Measurements from ENCODE around the gene PAPSS2. TPM values are rescaled to one million over a fixed set of nuclear protein-coding genes. Genes with fewer than 3 reads are reported as not detected.

Gene PAPSS2
- total and polyA plus RNA-seq, 11 donors = 1.9 to 32.6 (median 5.8) TPM

DNA sequence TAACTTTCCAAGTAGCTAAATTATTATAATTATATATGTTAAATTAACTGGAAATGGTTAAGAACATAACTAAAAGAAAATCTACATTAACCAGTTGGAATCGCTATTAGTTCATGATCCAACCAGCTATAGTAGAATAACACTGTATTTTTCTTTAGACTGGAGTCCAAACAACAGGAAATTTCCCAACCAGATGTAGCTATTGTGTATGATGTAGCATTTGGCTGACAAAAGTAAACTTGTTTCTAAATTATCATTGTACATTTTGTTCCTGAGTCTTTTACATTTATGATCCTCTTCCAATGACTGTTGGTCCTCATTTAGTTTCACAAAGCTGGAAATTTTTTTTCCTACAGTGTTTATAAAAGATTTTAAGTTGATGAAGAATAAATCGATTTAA lies 62.1 kb downstream of the PAPSS2 start:
- intact Hi-C loops (cut with DNase I) = no loop called here
- Histone ChIP-seq H3K27ac (peak overlapping the region in 9 of 12 donors; percentile 6 to 53 (median 36)), H3K9me3 (no peaks in the 10 kb centered on the region), H3K27me3 (no peaks in the 10 kb centered on the region), H3K4me3 (no peak overlapping the region), H3K36me3 (peaks cover 0 to 4% (median 0%) of the 10 kb centered on the region in 9 donors), H3K4me1 (peaks cover 0 to 6% (median under 1%) of the 10 kb centered on the region in 12 donors)
- DNase-seq (no peak), ATAC-seq (peak in 1 of 4 donors; percentile 39)
- TF ChIP-seq, protein P1, sequence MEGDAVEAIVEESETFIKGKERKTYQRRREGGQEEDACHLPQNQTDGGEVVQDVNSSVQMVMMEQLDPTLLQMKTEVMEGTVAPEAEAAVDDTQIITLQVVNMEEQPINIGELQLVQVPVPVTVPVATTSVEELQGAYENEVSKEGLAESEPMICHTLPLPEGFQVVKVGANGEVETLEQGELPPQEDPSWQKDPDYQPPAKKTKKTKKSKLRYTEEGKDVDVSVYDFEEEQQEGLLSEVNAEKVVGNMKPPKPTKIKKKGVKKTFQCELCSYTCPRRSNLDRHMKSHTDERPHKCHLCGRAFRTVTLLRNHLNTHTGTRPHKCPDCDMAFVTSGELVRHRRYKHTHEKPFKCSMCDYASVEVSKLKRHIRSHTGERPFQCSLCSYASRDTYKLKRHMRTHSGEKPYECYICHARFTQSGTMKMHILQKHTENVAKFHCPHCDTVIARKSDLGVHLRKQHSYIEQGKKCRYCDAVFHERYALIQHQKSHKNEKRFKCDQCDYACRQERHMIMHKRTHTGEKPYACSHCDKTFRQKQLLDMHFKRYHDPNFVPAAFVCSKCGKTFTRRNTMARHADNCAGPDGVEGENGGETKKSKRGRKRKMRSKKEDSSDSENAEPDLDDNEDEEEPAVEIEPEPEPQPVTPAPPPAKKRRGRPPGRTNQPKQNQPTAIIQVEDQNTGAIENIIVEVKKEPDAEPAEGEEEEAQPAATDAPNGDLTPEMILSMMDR (IDR thresholded peaks at IDR 0.05) = no peak
- no peak for TF ChIP-seq POLR2A (IDR thresholded peaks at IDR 0.05)
- WGBS, 4 donors = 68 to 86% (median 70%) methylated on average over 2 of the region's 2 CpGs

DNA sequence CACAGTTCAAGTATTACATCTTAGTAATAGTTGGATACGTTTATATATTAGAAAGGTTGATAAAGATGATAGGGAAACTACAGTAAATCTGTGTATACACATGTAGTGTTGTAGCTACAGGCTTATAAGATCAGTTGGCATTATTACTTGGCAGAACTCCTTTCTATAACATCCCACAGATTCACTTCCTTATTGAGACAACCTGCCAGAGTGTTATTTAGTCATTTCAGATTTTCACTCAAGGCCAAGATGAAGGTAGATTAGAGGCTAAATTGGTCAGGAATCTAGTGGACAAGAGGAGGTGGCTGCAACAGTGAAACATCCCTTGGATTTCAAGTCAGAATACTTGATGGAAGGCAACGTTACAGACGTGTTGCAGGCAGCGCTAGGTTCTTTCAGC lies 63.0 kb downstream of the PAPSS2 start:
- ATAC-seq = no peak
- H3K9me3 ChIP-seq = no peaks in the 10 kb centered on the region
- H3K36me3 ChIP-seq = peaks cover 0 to 7% (median 0%) of the 10 kb centered on the region in 9 donors
- TF ChIP-seq POLR2A (IDR thresholded peaks at IDR 0.05) = no peak
- TF ChIP-seq, protein P1 (IDR thresholded peaks at IDR 0.05) = no peak
- no peak overlapping the region for H3K4me3 ChIP-seq
- 64 to 87% (median 71%) methylated on average over 4 of the region's 4 CpGs for WGBS, 4 donors
- DNase-seq = no peak
- peak overlapping the region in 5 of 12 donors; percentile 0 to 53 (median 41) for H3K27ac ChIP-seq
- H3K27me3 ChIP-seq = no peaks in the 10 kb centered on the region
- intact Hi-C loops (cut with DNase I) = no loop called here
- H3K4me1 ChIP-seq = peaks cover 0 to 6% (median 0%) of the 10 kb centered on the region in 12 donors

DNA sequence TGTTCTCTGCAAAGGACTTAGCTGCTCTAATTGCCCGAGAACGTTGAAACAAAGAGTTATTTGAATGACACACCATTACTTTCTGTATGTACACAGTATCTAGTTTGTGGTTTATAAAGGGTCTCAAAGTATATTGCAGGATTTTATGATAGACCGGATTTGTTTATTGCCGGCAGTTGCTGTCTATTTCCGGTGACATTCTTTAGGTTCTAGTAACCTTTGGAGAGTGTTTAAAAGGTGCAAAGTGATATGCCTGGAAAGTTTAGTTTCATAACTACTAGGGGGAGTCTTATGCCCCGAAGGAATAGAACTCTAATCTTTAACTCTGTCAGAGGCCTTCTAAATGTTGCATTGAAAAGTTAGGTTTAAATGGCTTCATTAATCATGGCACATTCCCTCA lies 63.8 kb downstream of the PAPSS2 start:
- Histone ChIP-seq H3K4me1 (peaks cover 0 to 6% (median 0%) of the 10 kb centered on the region in 12 donors), H3K9me3 (no peaks in the 10 kb centered on the region), H3K27me3 (no peaks in the 10 kb centered on the region), H3K36me3 (peaks cover 0 to 9% (median 0%) of the 10 kb centered on the region in 9 donors), H3K4me3 (no peak overlapping the region), H3K27ac (no peak overlapping the region)
- 60 to 78% (median 76%) methylated on average over 6 of the region's 6 CpGs for WGBS, 4 donors
- ATAC-seq = no peak
- TF ChIP-seq, protein P1 (IDR thresholded peaks at IDR 0.05) = no peak
- TF ChIP-seq POLR2A (IDR thresholded peaks at IDR 0.05) = no peak
- intact Hi-C loops (cut with DNase I) = no loop called here
- no peak for DNase-seq

DNA sequence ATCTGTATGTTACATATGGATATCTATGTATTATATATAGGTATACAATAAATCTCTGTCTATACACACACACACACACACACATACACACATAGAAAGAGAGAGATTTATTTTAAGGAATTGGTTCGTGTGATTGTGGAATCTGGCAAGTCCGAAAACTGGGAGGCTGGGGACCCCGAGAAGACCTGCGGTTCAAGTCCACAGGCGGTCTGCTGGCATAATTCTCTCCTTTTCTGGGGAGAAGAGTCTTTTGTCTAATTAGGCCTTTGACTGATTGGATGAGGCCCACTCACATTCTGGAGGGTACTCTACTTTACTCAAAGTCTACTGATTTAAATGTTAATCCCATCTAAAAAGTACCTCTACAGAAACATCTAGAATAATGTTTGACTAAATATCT lies 65.1 kb downstream of the PAPSS2 start:
- Histone ChIP-seq H3K4me3 (no peak overlapping the region), H3K4me1 (peaks cover 0 to 6% (median 0%) of the 10 kb centered on the region in 12 donors), H3K9me3 (no peaks in the 10 kb centered on the region), H3K27ac (no peak overlapping the region), H3K36me3 (peaks cover 0 to 9% (median 0%) of the 10 kb centered on the region in 9 donors), H3K27me3 (no peaks in the 10 kb centered on the region)
- intact Hi-C loops (cut with DNase I) = no loop called here
- ATAC-seq (no peak), DNase-seq (no peak)
- TF ChIP-seq, protein P1 (IDR thresholded peaks at IDR 0.05) = no peak
- TF ChIP-seq POLR2A (IDR thresholded peaks at IDR 0.05) = no peak
- WGBS, 4 donors = 93 to 98% (median 97%) methylated on average over 5 of the region's 5 CpGs
